Skeletal muscle cell (primary cell): ENCODE data around the gene PHLDA3.

Source experiments
- DNase-seq: peaks from one replicate; pipeline ENCODE4 v3.0.0-alpha.2; 2010; ENCODE audit warnings: low read depth
- H3K4me3 ChIP-seq: 2 replicates; pipeline ENCODE4 v1.5.1; 2011; ENCODE audit warnings: low read depth, mild to moderate bottlenecking, control low read depth, low read length, moderate library complexity

The PHLDA3 gene

DNA sequence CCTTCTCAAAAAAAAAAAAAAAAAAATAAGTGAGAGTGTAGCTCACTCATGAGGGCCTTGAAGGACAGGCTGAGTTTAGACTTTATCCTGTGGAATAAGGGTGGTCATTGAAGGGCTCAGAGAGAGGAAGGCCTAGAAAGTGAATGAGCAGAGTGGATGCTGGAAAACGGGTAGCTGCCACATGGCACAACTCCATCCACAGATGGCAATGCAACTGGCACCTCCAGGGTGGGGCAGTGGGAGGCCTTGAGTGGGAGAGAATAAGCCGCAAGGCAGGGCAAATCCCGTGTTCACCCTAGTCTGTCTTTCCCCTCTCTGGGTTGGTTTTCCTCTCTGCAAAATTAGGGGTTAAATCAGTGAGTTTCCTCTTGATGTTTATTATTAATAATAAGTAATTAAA, 50.5 kb downstream of the PHLDA3 start:
- H3K4me3 ChIP-seq: no peak overlapping the region
- no peak for DNase-seq
